NB4 (cell line): ENCODE measurements around the gene KRT4.

Experiments used
- CTCF ChIP-seq: IDR thresholded peaks from one replicate; pipeline ENCODE4 v1.5.1; 2012; ENCODE audit warnings: low read depth, low read length
- MAX ChIP-seq: IDR thresholded peaks from 2 replicates; pipeline ENCODE4 v1.6.1; 2011; ENCODE audit warnings: low read depth, low read length

GRCh38 chr12:52769354-52769753 is 44.6 kb downstream of the KRT4 start:
- TF ChIP-seq MAX: no peak
- TF ChIP-seq CTCF: no peak
